Ecto neural progenitor cell (in vitro differentiated cells): ENCODE results near the gene ZFYVE28.
"Not testable (repeated sequence)": the region's sequence is repeated elsewhere in the genome, so short reads cannot be mapped to it uniquely, and the experiment has no call there.

Experiments used
- DNase-seq: peaks from one replicate; pipeline ENCODE4 v3.0.0-alpha.2; 2018; ENCODE audit warnings: low spot score

Gene ZFYVE28

GRCh38 chr4:2390146-2390545, 28.3 kb downstream of the ZFYVE28 start:
- no peak for DNase-seq

DNA sequence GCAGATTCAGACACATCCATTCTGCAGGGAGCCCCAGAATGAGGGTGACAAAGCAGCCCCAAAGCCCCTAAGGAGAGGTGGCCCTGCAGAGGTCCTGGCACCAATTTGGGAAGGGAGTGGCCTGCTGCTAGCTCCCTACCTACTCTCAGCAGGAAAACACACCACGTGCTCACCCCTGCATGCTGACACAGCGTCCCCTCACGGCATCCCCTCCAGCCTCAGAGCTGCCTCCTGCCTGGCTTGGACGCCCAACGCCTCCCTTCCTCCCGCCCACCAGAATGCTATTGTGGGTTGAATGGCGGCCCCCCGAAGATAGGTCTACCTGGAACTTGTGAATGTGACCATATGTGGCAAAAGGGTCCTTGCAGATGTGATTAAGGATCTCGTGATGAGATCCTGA, 28.8 kb downstream of the ZFYVE28 start:
- no peak for DNase-seq

DNA sequence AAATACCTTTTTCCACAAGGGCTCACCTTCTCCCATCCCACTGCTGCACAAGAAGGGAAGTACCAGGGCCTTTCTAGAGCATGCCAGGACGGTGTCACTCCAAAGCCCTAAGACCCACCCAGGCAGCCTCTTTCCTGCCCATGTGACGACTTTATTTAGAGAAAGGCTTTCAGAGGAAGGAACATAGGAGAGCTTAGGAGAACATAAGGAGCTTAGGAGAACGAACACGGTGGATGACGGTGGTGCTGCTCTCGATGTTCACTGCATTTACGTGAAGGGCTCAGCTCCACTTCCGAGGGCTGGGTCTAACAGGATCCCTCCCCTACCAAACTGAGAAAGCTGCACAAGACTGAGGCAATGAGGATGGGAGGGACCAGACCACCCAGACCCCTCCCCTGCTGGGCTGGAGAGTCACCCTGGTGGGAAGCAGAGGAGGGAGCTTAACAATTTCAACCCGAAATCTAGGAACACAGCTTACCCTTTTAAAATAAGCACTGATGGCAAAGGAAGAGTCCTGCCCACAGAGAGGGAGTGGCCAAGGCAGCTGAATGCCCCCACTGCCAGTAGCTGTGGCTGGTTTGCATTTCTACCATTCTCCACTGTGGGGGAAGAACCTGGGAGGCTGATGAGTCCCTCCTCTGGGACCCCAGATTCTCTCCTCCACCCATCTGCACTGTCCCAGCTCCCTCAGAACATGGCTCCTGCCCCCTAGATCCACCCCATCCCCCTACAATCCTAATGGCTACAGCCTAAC, 29.8 kb downstream of the ZFYVE28 start:
- DNase-seq: no peak

DNA sequence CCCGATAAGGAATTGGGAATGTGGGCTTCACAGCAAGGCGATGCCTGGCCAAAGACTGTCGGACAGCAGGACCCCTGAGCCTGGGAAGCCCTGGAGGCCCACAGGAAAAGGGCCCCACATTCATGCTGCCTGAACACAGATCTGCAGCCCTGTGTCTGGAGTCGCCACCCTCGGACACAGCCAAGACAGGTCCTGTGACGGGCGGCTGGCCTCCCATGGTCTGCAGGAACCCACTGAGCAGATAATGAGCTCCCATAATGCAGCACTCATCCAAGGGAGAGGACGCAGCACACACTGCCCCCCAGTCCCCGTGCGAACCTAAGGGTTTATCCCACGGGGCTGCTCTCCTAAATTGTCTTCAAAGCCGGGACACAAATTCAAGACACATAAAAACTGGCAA, 30.6 kb downstream of the ZFYVE28 start:
- no peak for DNase-seq

GRCh38 chr4:2387218-2387617, 31.2 kb downstream of the ZFYVE28 start:
- DNase-seq: no peak

GRCh38 chr4:2386717-2387116, 31.7 kb downstream of the ZFYVE28 start:
- DNase-seq: no peak

- DNase-seq: peak; percentile 86
These were observed 32.9 kb downstream of the ZFYVE28 start for GRCh38 chr4:2385516-2385915.

GRCh38 chr4:2384245-2384644, 34.2 kb downstream of the ZFYVE28 start:
- no peak for DNase-seq

DNA sequence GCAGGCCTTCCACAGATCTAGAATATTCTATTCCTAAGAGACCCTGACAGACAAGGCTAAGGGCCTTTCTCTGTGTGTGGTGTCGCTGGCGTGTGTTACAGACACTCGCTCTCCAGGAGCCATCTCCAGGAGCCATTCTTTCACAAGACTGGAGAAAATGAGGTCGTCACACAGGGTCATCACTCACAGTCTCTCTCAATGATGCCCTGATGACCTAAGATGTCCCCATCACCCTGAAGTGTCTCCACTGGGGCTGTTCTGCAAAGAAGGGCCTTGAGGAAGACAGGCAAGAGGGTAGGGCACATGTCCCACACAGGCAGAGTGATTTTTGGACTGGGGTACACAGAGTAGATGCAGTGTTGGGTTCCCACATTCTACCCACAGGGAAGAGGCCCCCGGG, 34.7 kb downstream of the ZFYVE28 start:
- no peak for DNase-seq

DNA sequence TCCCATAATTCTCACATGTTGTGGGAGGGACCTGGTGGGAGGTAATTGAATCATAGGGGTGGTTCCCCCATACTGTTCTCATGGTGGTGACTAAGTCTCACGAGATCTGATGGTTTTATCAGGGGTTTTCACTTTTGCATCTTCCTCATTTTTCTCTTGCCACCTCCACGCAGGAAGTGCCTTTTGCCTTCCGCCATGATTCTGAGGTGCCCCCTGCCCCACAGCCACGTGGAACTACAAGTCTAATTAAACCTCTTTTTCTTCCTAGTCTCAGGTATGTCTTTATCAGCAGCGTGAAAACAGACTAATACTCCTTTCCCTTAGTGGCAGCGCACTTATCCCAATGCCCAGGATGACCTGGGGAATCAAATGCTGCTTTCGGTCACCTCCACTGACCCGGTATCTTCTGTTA, 35.2 kb downstream of the ZFYVE28 start:
- not testable (repeated sequence) for DNase-seq

DNA sequence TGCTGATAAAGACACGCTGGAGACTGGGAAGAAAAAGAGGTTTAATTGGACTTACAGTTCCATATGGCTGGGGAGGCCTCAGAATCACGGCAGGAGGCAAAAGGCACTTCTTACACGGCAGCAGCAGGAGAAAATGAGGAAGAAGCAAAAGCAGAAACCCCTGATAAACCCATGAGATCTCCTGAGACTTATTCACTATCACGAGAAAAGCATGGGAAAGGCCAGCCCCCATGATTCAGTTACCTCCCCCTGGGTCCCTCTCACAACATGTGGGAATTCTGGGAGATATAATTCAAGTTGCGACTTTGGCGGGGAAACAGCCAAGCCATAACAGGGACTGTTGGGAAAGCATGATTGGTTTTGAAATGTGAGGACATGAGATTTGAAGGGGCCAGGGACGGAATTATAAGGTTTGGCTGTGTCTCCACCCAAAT, 35.7 kb downstream of the ZFYVE28 start:
- DNase-seq: not testable (repeated sequence)

GRCh38 chr4:2380589-2380988, 37.9 kb downstream of the ZFYVE28 start:
- DNase-seq: not testable (repeated sequence)

GRCh38 chr4:2378898-2379297, 39.5 kb downstream of the ZFYVE28 start:
- no peak for DNase-seq

DNA sequence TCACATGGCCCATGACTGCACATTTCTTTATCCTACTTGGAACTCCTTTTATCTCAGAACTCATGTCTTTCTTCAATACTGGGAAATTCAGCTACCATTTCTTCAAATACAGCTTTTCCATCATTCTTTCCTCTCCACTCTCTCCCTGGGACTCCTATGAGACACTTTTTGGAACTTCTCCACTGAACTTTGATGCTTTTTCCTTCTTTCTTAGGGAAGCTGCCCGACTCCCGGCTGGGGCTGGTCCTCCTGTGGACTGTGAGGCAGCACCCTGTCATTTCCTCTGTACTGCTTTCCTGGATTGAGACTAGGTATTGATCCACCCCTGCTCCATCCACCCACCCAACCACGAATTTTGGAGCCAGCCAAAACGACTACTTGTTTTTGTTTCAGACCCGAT, 40.0 kb downstream of the ZFYVE28 start:
- DNase-seq: no peak

- no peak for DNase-seq
These were observed 41.2 kb downstream of the ZFYVE28 start for GRCh38 chr4:2377241-2377640.

DNA sequence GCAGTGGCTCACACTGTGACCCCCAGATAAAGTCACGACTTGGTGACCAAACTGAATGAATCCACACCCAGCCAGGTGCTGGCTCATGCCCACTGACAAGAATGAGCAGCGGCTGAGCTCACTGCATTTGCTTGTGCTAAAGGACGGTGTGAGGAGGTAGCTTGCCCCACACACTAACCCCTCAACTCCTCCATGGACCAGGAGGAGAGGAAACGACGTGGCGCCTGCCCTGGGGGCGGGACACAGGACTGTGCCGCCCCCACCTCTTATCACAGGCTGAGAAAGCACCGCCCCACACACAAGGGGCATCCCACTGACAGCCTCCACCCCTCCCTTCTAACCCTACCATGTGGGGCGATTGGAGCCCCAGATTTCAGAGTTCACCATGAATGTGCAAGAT, 43.0 kb downstream of the ZFYVE28 start:
- no peak for DNase-seq

GRCh38 chr4:2373532-2373931, 44.9 kb downstream of the ZFYVE28 start:
- DNase-seq: no peak

GRCh38 chr4:2372488-2373030, 45.9 kb downstream of the ZFYVE28 start:
- DNase-seq: no peak

GRCh38 chr4:2371765-2372487, 46.5 kb downstream of the ZFYVE28 start:
- DNase-seq: peak; percentile 42

- no peak for DNase-seq
These were observed 47.7 kb downstream of the ZFYVE28 start for GRCh38 chr4:2370597-2371320.

DNA sequence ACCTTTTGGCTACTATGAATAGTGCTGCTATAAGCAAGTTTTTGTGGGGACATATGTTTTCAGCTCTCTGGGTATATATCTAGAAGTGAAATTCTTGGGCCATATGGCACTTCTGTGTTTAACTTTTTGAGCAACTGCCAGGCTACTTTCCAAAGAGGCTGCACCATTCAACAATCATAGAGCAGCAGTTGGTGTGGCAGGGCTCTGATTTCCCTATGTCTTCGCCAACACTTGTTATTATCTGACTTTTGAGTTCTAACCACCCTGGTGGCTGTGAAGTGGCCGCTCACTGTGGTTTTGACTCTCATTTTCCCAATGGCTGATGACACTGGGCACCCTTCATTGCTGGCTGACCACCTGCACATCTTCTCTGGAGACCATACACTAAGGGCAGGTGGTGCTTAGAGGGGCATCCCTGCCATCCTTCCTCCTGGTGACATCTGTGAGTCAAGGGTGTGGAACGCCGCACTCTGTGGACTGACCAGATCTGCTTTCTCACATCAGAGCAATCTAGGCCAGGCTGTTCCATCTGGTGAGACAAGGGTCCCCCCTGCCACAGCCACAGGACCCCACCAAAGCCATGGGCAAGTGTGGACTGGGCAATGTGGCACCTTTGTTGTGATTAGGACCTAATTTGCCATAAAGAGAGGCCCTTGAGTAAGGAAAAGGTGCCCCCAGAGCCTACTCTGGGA, 49.6 kb downstream of the ZFYVE28 start:
- no peak for DNase-seq

DNA sequence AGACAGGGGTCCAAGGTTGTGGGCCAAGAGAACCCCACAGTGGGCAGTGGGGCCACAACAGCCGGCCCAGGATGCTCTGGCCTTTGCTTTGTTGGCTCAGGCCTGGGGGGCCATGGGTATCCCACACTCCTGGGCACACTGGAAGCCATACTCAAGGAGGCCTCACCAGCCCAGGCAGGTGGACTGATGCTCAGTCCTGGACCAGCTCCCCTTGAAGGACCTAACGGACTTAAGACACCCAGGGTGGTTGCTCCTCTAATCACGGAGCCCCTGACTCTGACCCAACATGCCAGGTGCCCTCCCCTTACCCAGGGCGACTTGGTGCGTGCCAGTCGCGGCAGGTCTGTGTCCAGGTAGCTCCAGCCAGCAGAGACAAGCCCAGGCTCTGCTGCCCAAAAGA, 50.8 kb downstream of the ZFYVE28 start:
- DNase-seq: no peak
